ENCODE data around the gene ICAM3. TPM values are rescaled to one million over a fixed set of nuclear protein-coding genes. Genes with fewer than 3 reads are reported as not detected.

The ICAM3 gene
- total and polyA plus RNA-seq, 3 experiments from 2014 or later = 83.0 to 244 (median 89.1) TPM

DNA sequence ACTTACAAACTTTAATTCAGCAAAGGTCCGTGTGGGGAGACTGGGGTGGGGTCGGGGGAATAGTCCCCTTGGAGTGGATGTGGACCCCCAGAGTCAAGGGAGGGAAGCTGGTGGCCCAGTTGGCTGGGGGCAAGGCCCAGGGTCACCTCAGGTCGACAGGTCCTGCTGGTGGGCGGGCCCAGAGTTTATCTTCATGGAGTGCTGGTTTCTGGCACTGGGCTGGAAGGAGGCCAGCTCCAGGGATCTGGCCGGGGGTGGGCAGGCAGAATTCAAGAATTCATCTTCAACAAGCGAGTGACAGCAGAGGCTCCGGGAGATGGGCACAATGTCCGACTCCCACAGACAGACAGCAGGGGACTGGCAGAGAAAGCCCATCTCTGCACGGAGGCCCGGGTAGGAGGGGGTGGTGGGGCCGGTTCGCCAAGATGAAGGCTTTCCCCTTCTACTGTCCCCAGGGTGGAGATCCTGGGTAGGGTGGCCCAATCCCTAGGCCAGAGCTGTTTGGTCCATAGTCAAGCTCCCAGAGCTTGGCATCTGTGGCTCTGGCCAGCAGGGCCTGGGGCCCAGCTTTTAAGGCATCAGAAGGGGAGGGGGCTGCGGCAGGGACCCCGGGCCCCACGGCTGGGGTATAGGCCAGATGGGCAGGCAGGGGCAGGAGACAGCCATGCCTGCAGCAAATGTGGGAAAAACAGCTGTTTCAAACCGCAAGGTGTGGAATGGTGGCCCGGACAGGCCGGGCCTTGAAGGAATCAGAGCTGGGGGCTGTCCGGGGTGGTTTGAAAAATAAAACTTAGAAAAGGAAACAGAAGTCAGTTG, 23.0 kb downstream of the ICAM3 start:
- H3K4me3 ChIP-seq (ENCODE audit: low read length) = peak overlapping the region; percentile 74
- H3K4me1 ChIP-seq (ENCODE audit: insufficient read depth, low read length) = peaks cover 4% of the 10 kb centered on the region
- Mint-ChIP-seq H3K27me3 (no peaks in the 10 kb centered on the region), H3K4me3 (peak overlapping the region; percentile 43 to 94 (median 87)), H3K36me3 (peaks cover 0 to 45% (median 0%) of the 10 kb centered on the region in 3 donors), H3K9me3 (no peaks in the 10 kb centered on the region), H3K4me1 (peaks cover 12 to 20% (median 19%) of the 10 kb centered on the region in 3 donors), H3K27ac (peak overlapping the region; percentile 47 to 95 (median 88))
- DNase-seq = no peak
- POLR2A ChIA-PET = no interaction called here
- H3K9me3 ChIP-seq (ENCODE audit: low read length) = no peaks in the 10 kb centered on the region
- CTCF ChIA-PET = interaction anchor here (0.6 to 1.8 kb wide), 3 partner anchors 9 to 204 kb away, joined by 3 to 4 read pairs (median 3); no protein-coding TSS in a partner anchor
- H3K27ac ChIP-seq (ENCODE audit: low read depth, low read length) = peak overlapping the region; percentile 27
- peaks cover 16% of the 10 kb centered on the region for H3K36me3 ChIP-seq (ENCODE audit: insufficient read depth, low read length)
- H3K27me3 ChIP-seq (ENCODE audit: insufficient read depth, low read length, poor library complexity, severe bottlenecking) = no peaks in the 10 kb centered on the region

DNA sequence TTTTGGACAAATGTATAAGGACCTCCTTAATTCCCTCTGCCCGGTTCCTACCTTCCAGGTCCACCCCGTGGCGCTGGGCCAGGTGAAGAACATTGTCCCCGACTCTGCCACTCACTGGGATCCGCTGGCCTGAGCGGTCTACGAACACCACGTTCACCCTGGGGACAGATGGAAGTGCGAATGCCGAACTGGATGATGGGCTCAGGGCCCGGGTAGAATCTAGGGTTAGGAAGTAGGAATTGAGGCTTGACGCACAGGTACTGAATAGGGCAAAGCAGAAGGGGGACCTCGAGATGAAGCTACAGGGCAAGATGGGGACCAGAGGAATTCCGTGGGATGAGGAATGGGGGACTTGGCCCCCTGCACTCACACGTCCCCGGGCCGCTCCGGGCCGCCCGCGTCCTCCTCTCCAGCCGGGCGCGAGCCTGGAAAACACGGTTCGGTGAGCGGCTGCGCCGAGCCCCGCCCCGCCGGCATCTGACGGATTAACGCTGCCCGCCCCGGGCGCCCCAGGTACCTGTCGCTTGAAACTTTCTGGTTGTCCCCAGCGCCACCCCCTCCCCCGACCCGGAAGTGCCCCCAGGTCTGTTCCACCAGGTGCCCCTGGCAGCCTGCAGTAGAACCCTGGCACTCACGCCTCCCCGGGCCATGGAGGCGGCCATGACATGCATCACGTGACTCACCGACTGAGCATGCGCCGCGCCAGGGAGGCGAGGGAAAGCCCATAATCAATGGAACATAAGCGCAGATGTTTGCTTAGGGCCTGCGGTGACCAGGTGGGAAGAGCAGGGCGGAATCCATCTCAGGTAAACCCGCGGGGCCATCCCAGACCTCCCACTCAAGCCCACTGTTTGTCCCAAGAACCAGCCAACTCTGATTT, 23.8 kb downstream of the ICAM3 start, which contains the start of gene FDX2:
Gene FDX2, minus strand, starts transcription at position 681 of the 880 bp plus-strand sequence. Its CDS starts 19 bp downstream, at position 662.
- H3K27me3 Mint-ChIP-seq = no peaks in the 10 kb centered on the region
- Histone ChIP-seq H3K9me3 (ENCODE audit: low read length) (no peaks in the 10 kb centered on the region), H3K4me3 (ENCODE audit: low read length) (peak within 1 kb of the TSS; percentile 74), H3K27me3 (ENCODE audit: insufficient read depth, low read length, poor library complexity, severe bottlenecking) (no peaks in the 10 kb centered on the region), H3K36me3 (ENCODE audit: insufficient read depth, low read length) (peaks cover 16% of the 10 kb centered on the region), H3K4me1 (ENCODE audit: insufficient read depth, low read length) (peaks cover 4% of the 10 kb centered on the region), H3K27ac (ENCODE audit: low read depth, low read length) (peak within 1 kb of the TSS; percentile 33)
- H3K4me3 Mint-ChIP-seq = peak within 1 kb of the TSS; percentile 43 to 94 (median 87)
- H3K9me3 Mint-ChIP-seq = no peaks in the 10 kb centered on the region
- peaks cover 12 to 20% (median 19%) of the 10 kb centered on the region in 3 donors for H3K4me1 Mint-ChIP-seq
- H3K27ac Mint-ChIP-seq = peak within 1 kb of the TSS; percentile 47 to 95 (median 88)
- ChIA-PET CTCF (no interaction called here), POLR2A (no interaction called here)
- DNase-seq = peak; percentile 81 to 93 (median 90)
- H3K36me3 Mint-ChIP-seq = peaks cover 0 to 46% (median 0%) of the 10 kb centered on the region in 3 donors

GRCh38 chr19:10309423-10309822, 30.0 kb downstream of the ICAM3 start, which contains the start of gene ZGLP1:
ZGLP1 (minus strand) TSS chr19:10309815.
- ChIA-PET POLR2A (no interaction called here), CTCF (interaction anchor here (0.6 kb wide), 1 partner anchor 210 kb away, joined by 3 read pairs; no protein-coding TSS in a partner anchor)
- Mint-ChIP-seq H3K4me1 (peaks cover 2 to 3% (median 2%) of the 10 kb centered on the region in 3 donors), H3K27me3 (no peaks in the 10 kb centered on the region), H3K27ac (peak within 1 kb of the TSS in 1 of 8 donors; percentile 40), H3K36me3 (peaks cover 0 to 19% (median 0%) of the 10 kb centered on the region in 3 donors), H3K9me3 (no peaks in the 10 kb centered on the region), H3K4me3 (no peak within 1 kb of the TSS)
- no peaks in the 10 kb centered on the region for H3K27me3 ChIP-seq (ENCODE audit: insufficient read depth, low read length, poor library complexity, severe bottlenecking)
- H3K4me3 ChIP-seq (ENCODE audit: low read length) = no peak within 1 kb of the TSS
- H3K4me1 ChIP-seq (ENCODE audit: insufficient read depth, low read length) = no peaks in the 10 kb centered on the region
- no peaks in the 10 kb centered on the region for H3K36me3 ChIP-seq (ENCODE audit: insufficient read depth, low read length)
- no peak within 1 kb of the TSS for H3K27ac ChIP-seq (ENCODE audit: low read depth, low read length)
- no peaks in the 10 kb centered on the region for H3K9me3 ChIP-seq (ENCODE audit: low read length)
- no peak for DNase-seq

DNA sequence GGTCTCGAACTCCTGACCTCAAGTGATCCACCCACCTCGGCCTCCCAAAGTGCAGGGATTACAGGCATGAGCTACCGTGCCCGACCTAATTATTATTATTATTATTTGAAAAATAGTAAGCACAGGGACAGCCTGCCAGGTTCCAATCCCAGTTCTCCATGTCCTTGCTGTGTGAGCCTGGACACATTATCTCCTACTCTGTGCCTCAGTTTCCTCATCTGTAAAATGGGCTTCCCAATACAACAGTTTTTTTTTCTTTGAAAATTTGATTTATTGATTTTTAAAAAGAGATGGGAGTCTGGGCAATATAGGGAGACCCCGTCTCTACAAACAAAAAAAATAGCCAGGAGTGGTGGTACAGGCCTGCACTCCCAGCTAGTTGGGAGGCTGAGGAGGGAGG, 33.1 kb downstream of the ICAM3 start:
- Mint-ChIP-seq H3K27ac (no peak overlapping the region), H3K27me3 (peaks cover 0 to 3% of the 10 kb centered on the region in 2 donors), H3K9me3 (no peaks in the 10 kb centered on the region), H3K4me3 (no peak overlapping the region), H3K4me1 (no peaks in the 10 kb centered on the region), H3K36me3 (peaks cover 0 to 14% (median 0%) of the 10 kb centered on the region in 3 donors)
- no peaks in the 10 kb centered on the region for H3K27me3 ChIP-seq (ENCODE audit: insufficient read depth, low read length, poor library complexity, severe bottlenecking)
- H3K4me1 ChIP-seq (ENCODE audit: insufficient read depth, low read length) = no peaks in the 10 kb centered on the region
- H3K4me3 ChIP-seq (ENCODE audit: low read length) = no peak overlapping the region
- ChIA-PET CTCF (interaction anchor here (0.9 kb wide), 1 partner anchor 187 kb away, joined by 3 read pairs; no protein-coding TSS in a partner anchor), POLR2A (no interaction called here)
- H3K9me3 ChIP-seq (ENCODE audit: low read length) = no peaks in the 10 kb centered on the region
- H3K27ac ChIP-seq (ENCODE audit: low read depth, low read length) = no peak overlapping the region
- no peak for DNase-seq
- no peaks in the 10 kb centered on the region for H3K36me3 ChIP-seq (ENCODE audit: insufficient read depth, low read length)

DNA sequence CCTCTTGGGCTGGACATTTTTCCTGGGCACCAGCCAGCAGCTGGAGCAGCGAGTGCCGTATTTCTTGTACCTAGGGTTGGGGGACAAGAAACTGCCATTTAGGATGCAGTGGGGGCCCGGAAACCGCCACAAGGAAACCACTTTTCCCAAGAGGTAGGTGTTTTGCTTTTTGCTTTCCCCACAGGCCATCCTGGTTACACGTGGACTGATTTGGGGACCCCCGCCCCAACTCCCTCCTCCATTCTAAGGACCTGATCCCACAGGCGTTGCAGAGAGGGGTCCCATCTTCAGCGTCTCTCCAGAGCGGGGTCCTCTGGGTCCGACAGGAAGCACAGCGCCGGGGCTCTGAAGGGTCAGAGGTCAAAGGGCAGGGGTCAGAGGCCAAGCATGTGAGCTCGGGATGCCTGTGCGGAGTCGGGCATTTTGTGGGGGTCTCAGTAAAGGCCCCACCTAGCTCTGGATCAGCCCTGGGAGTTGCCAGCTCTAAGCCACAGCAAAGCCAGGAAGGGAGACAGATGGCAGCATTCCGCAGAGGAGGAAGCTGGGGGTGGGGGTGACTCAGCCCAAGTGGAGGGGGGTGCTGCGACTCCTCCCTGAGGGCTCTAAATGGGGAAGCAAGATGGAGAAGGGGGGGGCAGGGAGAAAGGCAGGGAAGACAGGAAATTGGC, 34.2 kb downstream of the ICAM3 start:
- no peak for DNase-seq
- no peaks in the 10 kb centered on the region for H3K4me1 ChIP-seq (ENCODE audit: insufficient read depth, low read length)
- Mint-ChIP-seq H3K4me3 (no peak overlapping the region), H3K27ac (no peak overlapping the region), H3K27me3 (peaks cover 0 to 3% of the 10 kb centered on the region in 2 donors), H3K4me1 (no peaks in the 10 kb centered on the region), H3K9me3 (no peaks in the 10 kb centered on the region), H3K36me3 (peaks cover 0 to 10% (median 0%) of the 10 kb centered on the region in 3 donors)
- ChIA-PET POLR2A (no interaction called here), CTCF (no interaction called here)
- no peaks in the 10 kb centered on the region for H3K27me3 ChIP-seq (ENCODE audit: insufficient read depth, low read length, poor library complexity, severe bottlenecking)
- H3K36me3 ChIP-seq (ENCODE audit: insufficient read depth, low read length) = no peaks in the 10 kb centered on the region
- H3K27ac ChIP-seq (ENCODE audit: low read depth, low read length) = peak overlapping the region; percentile 47
- no peaks in the 10 kb centered on the region for H3K9me3 ChIP-seq (ENCODE audit: low read length)
- H3K4me3 ChIP-seq (ENCODE audit: low read length) = no peak overlapping the region

GRCh38 chr19:10299545-10300458, 39.6 kb downstream of the ICAM3 start:
- ChIA-PET CTCF (interaction anchor here (1.4 kb wide), 1 partner anchor 29 kb away, joined by 5 read pairs; the partner anchor contains the start of gene ICAM1), POLR2A (no interaction called here)
- DNase-seq = no peak
- no peaks in the 10 kb centered on the region for H3K9me3 Mint-ChIP-seq
- H3K4me1 ChIP-seq (ENCODE audit: insufficient read depth, low read length) = peaks cover 12% of the 10 kb centered on the region
- H3K4me1 Mint-ChIP-seq = peaks cover 7 to 12% (median 9%) of the 10 kb centered on the region in 3 donors
- H3K36me3 Mint-ChIP-seq = peaks cover 0 to 4% (median 0%) of the 10 kb centered on the region in 3 donors
- peak overlapping the region; percentile 57 for H3K27ac ChIP-seq (ENCODE audit: low read depth, low read length)
- H3K27ac Mint-ChIP-seq = peak overlapping the region in 1 of 8 donors; percentile 47
- no peak overlapping the region for H3K4me3 ChIP-seq (ENCODE audit: low read length)
- H3K4me3 Mint-ChIP-seq = no peak overlapping the region
- H3K27me3 ChIP-seq (ENCODE audit: insufficient read depth, low read length, poor library complexity, severe bottlenecking) = peaks cover 5% of the 10 kb centered on the region
- H3K27me3 Mint-ChIP-seq = peaks cover 3 to 8% of the 10 kb centered on the region in 2 donors
- H3K36me3 ChIP-seq (ENCODE audit: insufficient read depth, low read length) = no peaks in the 10 kb centered on the region
- H3K9me3 ChIP-seq (ENCODE audit: low read length) = no peaks in the 10 kb centered on the region
